Skin epidermis (tissue), 12 donors: Measurements from ENCODE around the gene DOP1A.
A peak's percentile ranks its signal among the peaks of the same experiment; 100 is the strongest.

Experiments used
- H3K27ac ChIP-seq, 21 experiments: fragments of 200-600 bp; sonication (generic) in 11 of 21; one replicate each; pipeline ENCODE4 v1.5.0; 2020; ENCODE audit warnings: mild to moderate bottlenecking in 3 of 21, inconsistent platforms in 2 of 21, moderate library complexity in 2 of 21
- H3K4me3 ChIP-seq, 7 experiments: fragments of 200-600 bp; sonication (generic) in 2 of 7; one replicate each; pipeline ENCODE4 v1.5.0; 2020; ENCODE audit warnings: inconsistent platforms in 2 of 7, mild to moderate bottlenecking in 2 of 7, moderate library complexity in 1 of 7

DOP1A gene

DNA sequence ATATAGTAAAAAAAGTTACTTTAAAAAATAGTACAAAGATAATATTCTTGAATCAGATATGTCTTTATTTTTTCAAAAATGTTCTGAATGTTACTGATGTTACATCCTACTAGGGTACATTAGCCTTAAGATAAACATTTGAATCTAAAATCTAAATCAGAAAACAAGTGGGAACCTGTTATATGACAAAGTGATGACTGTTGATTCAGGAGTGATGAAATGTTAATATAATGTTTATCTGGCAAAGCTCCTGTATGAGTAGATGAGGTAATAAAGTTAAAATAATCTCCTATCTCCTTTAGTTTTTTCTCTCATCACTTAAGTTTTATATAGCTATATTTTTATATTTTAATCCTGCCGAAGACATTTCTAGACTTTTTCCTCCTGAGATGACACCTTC lies 4.2 kb downstream of the DOP1A start:
- H3K27ac ChIP-seq, result peak overlapping the region in 4 of 21 experiments; percentile 8 to 48 (median 33)

DNA sequence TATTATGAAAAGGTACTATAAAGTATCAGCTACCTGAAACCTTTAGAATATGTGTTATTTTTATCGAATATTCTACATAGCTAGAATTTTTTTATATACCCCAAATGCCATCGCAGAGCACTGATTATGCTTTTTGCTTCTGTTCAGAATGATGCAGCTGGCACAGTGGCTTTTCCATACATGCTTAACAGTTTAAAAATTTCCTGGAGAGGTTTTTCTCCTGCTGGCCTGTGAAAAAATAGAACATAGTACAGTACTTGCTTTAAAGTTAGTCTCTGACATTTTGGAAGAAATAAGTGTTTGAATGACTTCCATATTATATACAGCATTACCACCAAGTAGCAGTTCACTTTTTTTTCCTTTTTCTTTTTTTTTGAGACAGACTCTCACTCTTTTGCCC lies 5.3 kb downstream of the DOP1A start:
- no peak overlapping the region for H3K4me3 ChIP-seq
- no peak overlapping the region for H3K27ac ChIP-seq

More for the DNA sequence above, 4.2 kb downstream of the DOP1A start:
- H3K4me3 ChIP-seq, result no peak overlapping the region

DNA sequence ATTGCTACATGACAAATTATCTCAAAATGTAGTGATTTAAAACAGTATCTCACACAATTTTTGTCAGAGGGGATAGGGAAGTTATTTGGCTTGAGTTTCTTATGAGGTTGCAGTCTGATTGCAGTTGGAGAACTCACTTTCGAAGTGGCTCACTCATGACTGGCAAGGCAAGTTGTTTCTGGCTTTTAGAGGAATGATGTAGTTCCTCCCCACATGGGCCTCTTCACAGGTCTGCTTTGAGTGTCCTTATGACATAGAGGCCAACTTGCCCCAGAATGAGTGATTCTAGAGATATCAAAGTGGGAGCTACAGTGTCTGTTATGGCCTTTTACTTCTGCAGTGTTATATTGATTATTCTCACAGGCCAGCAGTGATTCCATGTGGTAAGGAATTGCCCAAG lies 6.1 kb downstream of the DOP1A start:
- H3K27ac ChIP-seq, result no peak overlapping the region
- no peak overlapping the region for H3K4me3 ChIP-seq

DNA sequence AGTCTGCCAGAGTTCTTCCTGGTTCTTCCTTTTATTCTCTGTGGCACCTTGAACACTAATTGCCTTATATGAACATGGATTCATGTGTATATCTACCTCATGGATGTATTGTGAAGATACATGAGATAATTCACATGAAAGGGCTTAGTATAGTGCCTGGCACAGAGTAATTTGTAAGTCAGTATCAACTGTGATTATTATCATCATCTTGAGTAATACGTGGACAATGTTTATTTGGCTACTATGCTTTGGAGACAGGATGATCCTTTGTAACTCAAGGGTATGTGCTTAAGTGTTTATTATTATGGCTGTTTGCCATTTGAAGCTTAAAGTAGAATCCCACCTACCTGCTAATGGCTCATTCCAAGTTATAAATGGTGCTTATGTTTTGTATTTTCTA lies 16.0 kb downstream of the DOP1A start:
- Histone ChIP-seq H3K27ac (no peak overlapping the region), H3K4me3 (no peak overlapping the region)

DNA sequence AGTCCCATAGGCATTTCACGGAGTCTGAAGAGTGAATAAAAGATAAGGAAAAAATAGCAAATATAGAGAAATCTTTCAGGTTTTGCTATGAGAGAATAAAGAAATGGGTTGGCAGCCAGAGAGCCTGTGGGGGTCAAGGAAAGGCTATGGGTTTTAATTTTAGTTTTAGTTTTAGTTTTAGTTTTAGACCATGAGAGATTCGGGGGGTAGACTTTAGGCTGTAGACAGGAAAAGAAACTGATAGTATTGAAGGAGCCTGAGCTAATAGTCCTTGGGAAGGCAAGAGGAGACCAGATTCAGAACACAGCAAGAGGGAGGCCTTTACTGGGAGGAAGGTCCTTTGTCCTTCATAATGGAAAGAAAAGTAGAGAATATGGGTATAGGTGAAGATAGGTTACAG lies 19.3 kb downstream of the DOP1A start:
- Histone ChIP-seq H3K4me3 (no peak overlapping the region), H3K27ac (no peak overlapping the region)

DNA sequence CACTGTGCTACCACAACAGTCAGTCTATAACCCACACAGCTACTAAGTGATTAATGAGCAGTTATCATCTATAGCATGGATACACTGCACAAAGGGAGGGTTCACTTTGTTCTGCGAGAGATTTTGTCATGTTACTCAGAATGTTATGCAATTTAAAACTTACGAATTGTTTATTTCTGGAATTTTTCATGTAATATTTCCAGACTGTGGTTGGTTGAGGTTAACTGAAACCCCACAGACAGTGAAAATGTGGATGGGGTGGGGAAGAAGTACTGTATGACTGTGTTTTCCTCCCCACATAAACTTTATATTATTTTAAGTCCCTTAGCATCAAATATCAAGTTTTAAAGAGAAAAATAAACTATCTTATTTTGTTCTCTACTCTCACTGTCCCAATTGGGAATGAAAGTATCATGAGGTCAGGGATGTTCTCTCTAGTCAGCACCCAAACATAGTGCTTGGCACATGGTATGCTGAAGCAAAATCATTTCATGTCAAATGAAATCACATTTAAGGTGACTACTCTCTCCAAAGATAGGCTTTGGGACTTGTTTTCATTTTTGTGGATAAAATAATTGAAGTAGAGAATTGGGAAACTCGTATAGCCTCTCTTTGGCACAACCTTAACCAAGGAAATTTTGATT lies 25.4 kb downstream of the DOP1A start:
- H3K4me3 ChIP-seq, result no peak overlapping the region
- H3K27ac ChIP-seq, result no peak overlapping the region

DNA sequence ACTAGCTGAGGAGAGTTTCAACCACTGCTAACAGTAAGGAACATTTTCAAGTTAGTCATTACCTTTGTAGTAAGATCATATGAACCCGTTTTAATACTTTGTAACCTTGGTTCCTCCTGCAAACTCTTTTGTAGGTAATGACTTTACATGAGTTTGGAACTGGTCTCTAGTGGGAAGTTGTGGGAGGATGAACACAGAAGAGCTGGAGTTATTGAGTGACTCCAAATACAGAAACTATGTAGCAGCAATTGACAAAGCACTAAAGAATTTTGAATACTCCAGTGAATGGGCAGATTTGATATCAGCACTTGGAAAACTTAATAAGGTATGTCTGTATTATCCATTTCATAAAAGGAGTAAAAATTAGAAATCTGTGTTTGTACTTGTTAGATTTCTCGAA lies 29.3 kb downstream of the DOP1A start:
- H3K27ac ChIP-seq, result no peak overlapping the region

DNA sequence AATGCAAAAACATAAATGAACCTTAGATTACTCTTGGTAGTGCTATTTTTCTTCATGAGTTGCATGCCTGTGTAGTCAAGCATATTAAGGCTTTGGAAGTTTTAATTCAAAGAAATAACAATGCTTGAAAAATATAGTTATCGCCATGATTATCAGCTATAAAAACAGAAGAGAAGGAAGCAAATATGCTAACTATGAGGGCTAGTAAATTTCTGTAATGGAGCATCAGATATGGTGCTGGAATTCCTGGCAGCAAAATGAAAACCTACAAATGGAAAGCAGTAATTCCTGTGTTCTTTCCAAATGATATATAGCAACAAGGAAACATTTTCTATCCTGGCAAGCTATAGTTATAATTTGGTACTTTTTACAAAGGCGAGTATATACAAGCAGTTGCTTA lies 29.7 kb downstream of the DOP1A start:
- Histone ChIP-seq H3K27ac (no peak overlapping the region), H3K4me3 (no peak overlapping the region)

More for the DNA sequence above, 29.3 kb downstream of the DOP1A start:
- H3K4me3 ChIP-seq, result no peak overlapping the region

DNA sequence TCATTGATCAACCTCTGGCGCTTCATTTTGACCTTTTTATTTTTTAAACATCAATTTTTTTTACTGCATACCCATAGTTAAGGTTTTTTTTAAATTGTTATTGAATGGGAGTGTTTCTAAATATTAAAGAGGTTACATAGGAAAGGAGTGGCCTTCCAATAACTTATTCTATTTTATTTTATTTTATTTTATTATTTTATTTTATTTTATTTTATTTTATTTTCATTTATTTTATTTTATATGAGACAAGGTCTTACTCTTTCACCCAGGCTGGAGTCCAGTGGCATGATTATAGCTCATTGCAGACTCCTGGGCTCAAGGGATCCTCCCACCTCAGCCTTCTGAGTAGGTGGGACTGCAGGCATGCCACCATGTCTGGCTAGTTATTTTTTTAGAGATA lies 30.2 kb downstream of the DOP1A start:
- H3K4me3 ChIP-seq, result no peak overlapping the region
- H3K27ac ChIP-seq, result no peak overlapping the region

DNA sequence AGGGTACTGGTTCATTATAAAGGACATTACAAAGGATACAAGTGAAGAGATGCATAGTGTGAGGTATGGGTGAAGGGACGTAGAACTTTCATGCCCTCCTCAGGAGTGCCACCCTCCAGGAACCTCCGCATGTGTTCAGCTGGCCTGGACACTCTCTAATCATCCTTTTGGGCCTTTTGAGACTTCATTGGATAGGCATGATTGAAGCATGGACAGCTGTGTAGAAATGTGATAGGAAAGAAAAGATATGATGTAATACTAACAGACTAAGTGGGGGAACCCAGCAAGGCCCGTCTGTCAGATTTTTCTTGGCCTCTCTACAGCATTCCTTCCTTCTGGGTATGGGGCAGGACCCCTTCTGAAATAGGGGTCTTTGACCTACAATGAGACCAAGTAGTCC lies 31.1 kb downstream of the DOP1A start:
- Histone ChIP-seq H3K27ac (no peak overlapping the region), H3K4me3 (no peak overlapping the region)

DNA sequence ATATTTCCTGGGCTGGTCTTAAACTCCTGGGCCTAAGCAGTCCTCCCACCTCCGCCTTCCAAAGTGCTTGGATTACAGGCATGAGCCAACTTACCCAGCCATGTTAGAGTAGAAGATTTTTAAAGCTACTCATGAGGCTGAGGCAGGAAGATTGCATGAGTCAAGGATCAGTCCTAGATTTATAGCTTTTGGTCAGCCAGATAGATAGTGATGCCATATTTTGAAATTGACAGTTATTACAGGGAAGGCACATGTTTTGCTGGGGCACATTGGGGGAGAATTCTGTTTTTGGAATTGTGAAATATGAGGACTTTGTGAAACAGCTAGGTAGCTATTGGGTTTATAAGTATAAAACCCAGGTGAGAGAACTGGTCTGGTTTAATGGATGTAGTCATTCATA lies 40.9 kb downstream of the DOP1A start:
- peak overlapping the region in 1 of 21 experiments; percentile 14 for H3K27ac ChIP-seq
- no peak overlapping the region for H3K4me3 ChIP-seq

DNA sequence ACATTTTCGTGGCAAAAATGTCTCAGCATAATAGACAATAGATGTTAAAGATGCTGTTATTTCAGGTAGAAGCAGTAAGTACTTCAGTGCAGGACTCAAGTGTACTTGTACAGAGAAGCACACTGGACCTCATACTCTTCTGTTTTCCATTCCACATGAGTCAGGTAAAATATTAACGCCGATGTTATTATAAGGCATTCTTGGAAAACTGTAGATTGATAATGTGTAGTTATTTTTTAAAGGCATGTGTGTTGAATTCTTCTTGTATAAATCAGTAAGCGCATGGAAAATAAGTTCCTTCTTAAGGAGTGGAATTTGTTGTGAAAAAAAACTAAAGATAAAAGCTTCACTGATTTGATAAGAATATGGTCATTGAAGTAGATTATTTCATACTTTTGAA lies 45.8 kb downstream of the DOP1A start:
- H3K27ac ChIP-seq, result no peak overlapping the region

DNA sequence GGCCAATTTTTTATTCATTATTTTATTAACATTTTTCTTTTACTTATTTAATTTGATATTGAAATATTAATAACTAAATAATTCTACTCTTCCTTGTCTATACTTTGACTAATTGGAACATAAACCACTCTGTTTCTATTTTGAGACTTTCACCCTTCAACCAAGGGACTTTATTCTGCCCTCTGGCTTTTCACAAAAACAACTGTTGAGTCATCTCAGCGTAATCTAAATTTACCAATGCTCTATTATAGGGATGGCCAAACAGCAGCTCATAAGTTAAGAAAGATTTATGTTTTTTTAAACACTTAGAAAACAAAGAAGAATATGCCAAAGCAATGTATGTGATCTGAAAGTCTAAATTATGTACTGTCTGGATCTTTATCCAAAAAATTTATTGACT lies 46.7 kb downstream of the DOP1A start:
- no peak overlapping the region for H3K27ac ChIP-seq
- H3K4me3 ChIP-seq, result no peak overlapping the region

More for the DNA sequence above, 45.8 kb downstream of the DOP1A start:
- H3K4me3 ChIP-seq, result no peak overlapping the region

DNA sequence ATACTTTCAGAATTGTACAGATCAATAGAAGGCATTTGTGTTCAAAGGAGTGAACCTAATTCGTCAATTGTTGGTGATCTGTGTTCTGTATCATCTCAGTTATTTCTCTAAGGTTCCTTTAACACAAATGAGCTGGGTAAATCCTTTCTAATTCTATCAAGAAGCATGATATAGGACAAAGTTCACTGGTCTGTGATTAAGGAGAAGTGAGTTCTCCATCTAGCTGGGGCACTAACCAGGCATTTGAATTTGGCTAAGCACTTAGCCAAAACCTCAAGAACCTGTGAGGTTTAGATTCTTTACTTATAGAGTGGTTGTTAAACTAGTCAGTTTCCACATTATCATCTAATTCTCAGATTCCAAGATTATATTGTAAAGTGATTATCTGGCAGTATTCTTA lies 50.3 kb downstream of the DOP1A start:
- Histone ChIP-seq H3K27ac (no peak overlapping the region), H3K4me3 (no peak overlapping the region)

DNA sequence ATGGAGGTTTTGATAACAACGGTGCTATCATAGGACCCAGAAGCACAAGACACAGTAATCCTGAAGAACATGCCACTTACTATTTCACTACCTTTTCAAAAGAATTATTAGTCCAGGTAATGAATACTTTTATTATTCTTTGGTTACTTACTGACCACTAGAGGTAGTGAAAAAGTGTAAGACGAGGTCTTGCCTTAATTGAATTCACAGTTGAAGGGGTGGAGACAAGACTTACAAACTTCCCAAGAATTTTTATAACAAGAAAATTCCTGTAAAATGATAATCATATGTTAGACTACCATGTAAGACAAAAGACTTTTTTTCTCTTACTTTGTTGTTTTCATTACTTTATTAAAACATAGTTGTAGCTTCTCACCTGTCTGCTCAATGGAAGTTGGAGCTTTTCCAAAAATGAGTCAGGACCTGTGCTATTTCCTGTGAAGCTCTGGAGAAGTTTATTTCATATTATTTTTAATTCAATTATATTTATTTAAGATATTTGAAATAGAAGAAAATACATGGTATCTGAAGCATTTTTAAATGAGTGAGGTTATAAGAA lies 52.4 kb downstream of the DOP1A start:
- Histone ChIP-seq H3K4me3 (no peak overlapping the region), H3K27ac (no peak overlapping the region)

DNA sequence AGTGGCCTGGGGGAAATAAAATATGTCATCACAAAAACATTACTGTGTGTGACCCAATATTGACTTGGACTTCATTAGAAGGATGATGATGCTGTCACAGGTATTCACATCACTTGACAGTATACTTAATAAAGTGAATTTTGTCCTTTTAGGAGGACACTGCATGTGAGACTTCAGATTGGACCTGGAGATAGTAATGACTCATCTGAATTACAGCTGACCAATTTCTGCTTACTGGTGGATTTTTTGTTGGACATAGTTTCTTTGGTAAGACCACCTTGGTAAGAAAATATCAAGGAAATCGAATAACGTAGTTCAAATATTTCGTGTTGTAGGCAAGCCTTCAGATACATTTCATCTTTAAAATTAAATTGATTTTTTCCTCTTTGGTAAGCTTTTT lies 57.1 kb downstream of the DOP1A start:
- Histone ChIP-seq H3K4me3 (no peak overlapping the region), H3K27ac (no peak overlapping the region)

DNA sequence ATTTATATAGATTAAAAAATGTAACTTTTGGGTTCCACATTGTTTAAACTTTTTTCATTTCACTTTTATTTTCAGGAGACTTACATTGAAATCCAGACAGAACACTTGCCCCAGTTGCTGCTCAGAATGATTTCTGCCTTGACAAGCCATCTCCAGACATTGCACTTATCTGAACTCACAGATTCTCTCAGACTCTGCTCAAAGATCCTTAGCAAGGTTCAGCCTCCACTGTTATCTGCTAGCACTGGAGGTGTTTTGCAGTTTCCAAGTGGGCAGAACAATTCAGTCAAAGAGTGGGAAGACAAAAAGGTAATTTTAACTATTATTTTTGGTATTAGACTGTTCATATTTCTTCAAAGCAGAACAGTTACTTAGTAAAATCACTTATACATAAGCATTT lies 58.0 kb downstream of the DOP1A start:
- Histone ChIP-seq H3K27ac (no peak overlapping the region), H3K4me3 (no peak overlapping the region)

DNA sequence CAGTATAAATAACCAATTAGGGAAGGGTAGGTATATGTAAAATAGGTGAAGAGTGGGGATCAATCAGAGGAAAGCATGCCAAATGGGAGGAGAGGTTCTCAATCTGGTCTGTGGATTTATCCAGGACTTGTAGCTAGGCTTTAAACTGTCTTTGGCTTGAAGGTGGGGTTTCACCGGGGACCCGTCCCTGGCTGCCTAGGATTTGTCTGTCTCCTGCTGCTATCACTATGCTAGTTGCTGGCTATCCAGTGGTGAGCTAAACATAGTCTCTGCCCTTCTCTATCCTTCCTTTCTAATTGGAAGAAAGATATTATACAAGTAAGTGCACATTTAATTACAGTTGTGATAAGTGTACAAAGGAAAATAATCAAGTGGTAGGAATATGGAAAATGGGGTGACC lies 58.8 kb downstream of the DOP1A start:
- H3K27ac ChIP-seq, result no peak overlapping the region
- H3K4me3 ChIP-seq, result no peak overlapping the region

DNA sequence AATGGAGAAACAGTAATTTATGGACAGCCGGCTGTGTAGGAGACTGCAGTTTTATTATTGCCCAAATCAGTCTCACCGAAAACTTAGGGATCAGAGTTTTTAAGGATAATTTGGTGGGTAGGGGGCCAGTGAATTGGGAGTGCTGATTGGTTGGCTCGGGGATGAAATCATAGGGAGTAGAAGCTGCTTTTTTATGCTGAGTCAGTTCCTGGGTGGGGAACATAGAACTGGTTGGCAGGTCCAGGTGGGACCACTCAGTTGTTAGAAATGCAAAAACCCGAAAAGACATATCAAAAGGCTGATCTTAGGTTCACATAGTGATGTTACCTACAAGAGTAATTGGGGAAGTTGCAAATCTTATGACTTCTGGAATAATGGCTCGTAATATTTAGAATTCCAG lies 59.3 kb downstream of the DOP1A start:
- Histone ChIP-seq H3K27ac (no peak overlapping the region), H3K4me3 (no peak overlapping the region)

DNA sequence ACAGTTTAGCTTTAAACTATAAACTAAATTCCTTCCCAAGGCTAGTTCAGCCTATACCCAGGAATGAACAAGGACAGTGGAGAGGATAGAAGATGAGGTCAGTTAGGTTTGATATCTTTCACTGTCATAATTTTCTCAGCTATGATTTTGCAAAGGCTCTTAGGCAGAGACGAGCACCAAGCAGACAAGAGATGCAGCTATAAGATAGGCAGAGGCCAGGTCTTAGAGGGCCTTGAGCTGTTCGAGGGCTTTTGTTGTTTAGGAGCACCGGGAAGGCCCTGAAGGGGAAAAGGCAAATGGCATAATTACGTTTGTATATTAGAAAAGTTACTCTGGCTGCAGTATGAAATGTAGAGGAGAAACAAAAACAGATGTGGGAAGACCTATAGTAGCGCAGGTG lies 59.8 kb downstream of the DOP1A start:
- H3K4me3 ChIP-seq, result no peak overlapping the region
- no peak overlapping the region for H3K27ac ChIP-seq

DNA sequence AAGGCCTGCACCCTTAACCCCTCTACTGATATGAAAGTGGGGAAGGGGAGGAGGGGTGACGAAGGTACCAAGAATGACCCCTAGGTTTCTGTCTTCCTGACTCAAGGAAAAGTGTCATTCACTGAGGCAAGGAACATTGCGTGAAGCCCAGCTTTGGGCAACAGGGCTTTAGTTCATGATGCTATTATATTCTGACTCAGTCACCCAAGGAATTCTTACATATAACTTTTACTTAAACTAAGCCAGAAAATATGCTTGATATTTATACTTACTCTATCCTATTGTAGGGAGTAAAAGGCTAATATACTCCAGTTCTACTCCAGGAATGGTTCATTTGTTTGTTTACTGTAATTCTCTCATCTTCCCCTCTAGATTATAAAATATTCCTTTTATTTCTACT lies 60.5 kb downstream of the DOP1A start:
- H3K27ac ChIP-seq, result no peak overlapping the region
- H3K4me3 ChIP-seq, result no peak overlapping the region

DNA sequence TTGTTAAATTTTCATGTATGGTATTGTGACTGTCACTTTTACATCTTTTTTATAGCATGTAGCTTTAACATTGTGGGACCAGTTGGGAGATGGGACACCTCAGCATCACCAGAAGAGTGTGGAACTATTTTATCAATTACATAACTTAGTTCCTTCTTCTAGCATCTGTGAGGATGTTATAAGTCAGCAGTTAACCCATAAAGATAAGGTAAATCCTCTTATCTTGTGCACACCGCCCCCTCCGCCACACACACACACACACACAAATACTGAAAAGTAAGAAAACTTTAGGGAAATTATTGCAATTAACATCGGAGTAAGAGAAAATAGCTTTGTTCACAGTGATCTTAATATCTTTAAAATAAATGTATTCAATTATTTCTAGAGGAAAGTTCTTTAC lies 64.7 kb downstream of the DOP1A start:
- Histone ChIP-seq H3K4me3 (no peak overlapping the region), H3K27ac (no peak overlapping the region)
